Omental fat pad (tissue), 4 donors: ENCODE results near the gene PHKB. TPM values are rescaled to one million over a fixed set of nuclear protein-coding genes. Genes with fewer than 3 reads are reported as not detected.

Experiments
- ATAC-seq: fragments of 150-250 bp; one replicate; pipeline ENCODE4 v1.9.1; 2016; ENCODE audit warnings: mild to moderate bottlenecking, moderate library complexity; ENCODE audit not compliant: low FRiP score
- DNase-seq: peaks from one replicate; pipeline ENCODE4 v3.0.0-alpha.2; 2019; ENCODE audit warnings: low spot score
- CTCF ChIP-seq, 3 donors: fragments of 450-650 bp; IDR thresholded peaks; one replicate each; pipeline ENCODE4 v1.5.1; 2016 to 2017; ENCODE audit warnings: antibody characterized with exemption in 3 of 3, mild to moderate bottlenecking in 3 of 3, moderate library complexity in 2 of 3
- total RNA-seq, 4 donors: library from RNA; depleted of rRNA; stranded (reverse); fragments of >200 nt; gene quantifications; one replicate each; pipeline ENCODE4 v1.1.0, GENCODE V29; 2016

The PHKB gene
- total RNA-seq, 4 donors from 2014 or later, result 55.1 to 112 (median 66.4) TPM

GRCh38 chr16:47586121-47586520 is 125.0 kb downstream of the PHKB start:
- DNase-seq (no peak), ATAC-seq (no peak)
- TF ChIP-seq CTCF (IDR thresholded peaks at IDR 0.05), result no peak

- TF ChIP-seq CTCF (IDR thresholded peaks at IDR 0.05), result no peak
- no peak for DNase-seq
- ATAC-seq, result no peak
Measured at GRCh38 chr16:47590472-47590871, 129.3 kb downstream of the PHKB start.

GRCh38 chr16:47592232-47592631 is 131.1 kb downstream of the PHKB start:
- DNase-seq, result no peak
- no peak for ATAC-seq
- no peak for TF ChIP-seq CTCF (IDR thresholded peaks at IDR 0.05)

- DNase-seq, result no peak
- no peak for ATAC-seq
- no peak for TF ChIP-seq CTCF (IDR thresholded peaks at IDR 0.05)
Measured at GRCh38 chr16:47599512-47599911, 138.4 kb downstream of the PHKB start.

- ATAC-seq (no peak), DNase-seq (no peak)
- TF ChIP-seq CTCF (IDR thresholded peaks at IDR 0.05), result no peak
Measured at GRCh38 chr16:47600376-47600775, 139.2 kb downstream of the PHKB start.

GRCh38 chr16:47604306-47604705 is 143.2 kb downstream of the PHKB start:
- no peak for DNase-seq
- no peak for ATAC-seq
- no peak for TF ChIP-seq CTCF (IDR thresholded peaks at IDR 0.05)

GRCh38 chr16:47611042-47611441 is 149.9 kb downstream of the PHKB start:
- ATAC-seq, result no peak
- TF ChIP-seq CTCF (IDR thresholded peaks at IDR 0.05), result no peak
- no peak for DNase-seq
